ENCODE data around the gene NBAS. TPM values are rescaled to one million over a fixed set of nuclear protein-coding genes. Genes with fewer than 3 reads are reported as not detected.

Gene NBAS
- total and polyA plus RNA-seq, 2 of the 4 experiments (the other 2 are of a cell fraction) = 22.3 to 105 TPM

DNA sequence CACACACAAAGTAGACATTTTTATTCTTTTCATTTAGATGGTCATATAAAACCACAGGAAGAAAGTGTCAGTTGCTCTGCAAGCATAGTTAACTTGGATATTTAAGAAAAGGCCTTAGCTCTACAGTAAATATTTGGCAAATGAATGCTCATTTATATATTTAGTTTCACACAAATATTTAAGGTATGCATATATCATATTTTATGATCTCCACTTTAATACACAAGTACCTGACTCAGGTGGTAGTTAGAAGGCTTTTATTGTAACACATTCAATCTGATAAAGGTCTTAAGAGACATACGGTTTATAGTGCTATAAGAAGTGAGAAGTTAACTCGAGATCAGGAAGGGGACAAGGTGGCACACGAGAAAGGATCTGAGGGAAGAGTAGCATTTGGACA, 363.1 kb downstream of the NBAS start:
- H2BK120ac ChIP-seq (ENCODE audit: low read depth, low read length) = no peak overlapping the region
- DNase-seq (no peak), ATAC-seq (ENCODE audit: low read depth) (no peak)
- H3K18ac ChIP-seq (ENCODE audit: low read depth, low read length) = no peak overlapping the region
- in situ Hi-C loops (cut with MboI; ENCODE audit: low sequenced_read_pairs) (no loop called here), intact Hi-C loops (cut with micrococcal nuclease) (no loop called here), dilution Hi-C loops (cut with HindIII; ENCODE audit: low sequenced_read_pairs, unreplicated experiment) (no loop called here)
- no peak overlapping the region for H2AK5ac ChIP-seq (ENCODE audit: low read depth, low read length)
- no peak overlapping the region for H4K91ac ChIP-seq (ENCODE audit: insufficient read depth, low read depth, low read length)
- no peak overlapping the region for H3K56ac ChIP-seq (ENCODE audit: extremely low read depth, insufficient read depth, low read length)
- H3K9me1 ChIP-seq (ENCODE audit: insufficient read depth, low read length) = no peaks in the 10 kb centered on the region
- POLR2A ChIA-PET (ENCODE audit: unreplicated experiment) = no interaction called here
- H3K36me3 ChIP-seq (ENCODE audit: control insufficient read depth, insufficient read depth, low read length) = no peaks in the 10 kb centered on the region
- no peak overlapping the region for H3K4me3 ChIP-seq (ENCODE audit: insufficient read depth, low read depth, low read length)
- TF ChIP-seq, protein P1, sequence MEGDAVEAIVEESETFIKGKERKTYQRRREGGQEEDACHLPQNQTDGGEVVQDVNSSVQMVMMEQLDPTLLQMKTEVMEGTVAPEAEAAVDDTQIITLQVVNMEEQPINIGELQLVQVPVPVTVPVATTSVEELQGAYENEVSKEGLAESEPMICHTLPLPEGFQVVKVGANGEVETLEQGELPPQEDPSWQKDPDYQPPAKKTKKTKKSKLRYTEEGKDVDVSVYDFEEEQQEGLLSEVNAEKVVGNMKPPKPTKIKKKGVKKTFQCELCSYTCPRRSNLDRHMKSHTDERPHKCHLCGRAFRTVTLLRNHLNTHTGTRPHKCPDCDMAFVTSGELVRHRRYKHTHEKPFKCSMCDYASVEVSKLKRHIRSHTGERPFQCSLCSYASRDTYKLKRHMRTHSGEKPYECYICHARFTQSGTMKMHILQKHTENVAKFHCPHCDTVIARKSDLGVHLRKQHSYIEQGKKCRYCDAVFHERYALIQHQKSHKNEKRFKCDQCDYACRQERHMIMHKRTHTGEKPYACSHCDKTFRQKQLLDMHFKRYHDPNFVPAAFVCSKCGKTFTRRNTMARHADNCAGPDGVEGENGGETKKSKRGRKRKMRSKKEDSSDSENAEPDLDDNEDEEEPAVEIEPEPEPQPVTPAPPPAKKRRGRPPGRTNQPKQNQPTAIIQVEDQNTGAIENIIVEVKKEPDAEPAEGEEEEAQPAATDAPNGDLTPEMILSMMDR (conservative IDR thresholded peaks at IDR 0.05; ENCODE audit: low read depth, low read length) = no peak
- no peaks in the 10 kb centered on the region for H3K9me3 ChIP-seq (ENCODE audit: control insufficient read depth, insufficient read depth, low read length)
- CTCF ChIA-PET = no interaction called here
- no peak overlapping the region for H2BK15ac ChIP-seq (ENCODE audit: low read depth, low read length)
- no peak overlapping the region for H3K4me2 ChIP-seq (ENCODE audit: low read depth, low read length)
- H3K4me1 ChIP-seq (ENCODE audit: control insufficient read depth, insufficient read depth, low read length) = no peaks in the 10 kb centered on the region
- no peak overlapping the region for H2BK20ac ChIP-seq (ENCODE audit: low read depth, low read length)
- no peak overlapping the region for H3K9ac ChIP-seq (ENCODE audit: low read depth, low read length)
- H3K14ac ChIP-seq (replicated peaks; ENCODE audit: low read depth, low read length) = no peak overlapping the region
- H2AFZ ChIP-seq (replicated peaks; ENCODE audit: low read length, poor library complexity) = no peak overlapping the region
- no TSS peak for BruUV-seq (replicated peaks)
- H3K79me1 ChIP-seq (ENCODE audit: low read depth in 1 of 2, low read length in 2 of 2) = no peaks in the 10 kb centered on the region
- H2BK5ac ChIP-seq (ENCODE audit: low read depth, low read length, poor library complexity, severe bottlenecking) = no peak overlapping the region
- H3K27ac ChIP-seq (ENCODE audit: insufficient read depth, low read length) = no peak overlapping the region
- 94% methylated on average over 3 of the region's 3 CpGs; no CpG with 5 or more reads in 1 of the 2 experiments for WGBS, 2 experiments (ENCODE audit: extremely low coverage in 2 of 2, insufficient read length in 1 of 2)
- no peak overlapping the region for H3K23ac ChIP-seq (ENCODE audit: low read depth, low read length)
- no peak overlapping the region for H2AK9ac ChIP-seq (replicated peaks; ENCODE audit: low read depth, low read length, poor library complexity)
- H4K5ac ChIP-seq (ENCODE audit: low read depth, low read length) = no peak overlapping the region
- no peaks in the 10 kb centered on the region for H4K20me1 ChIP-seq (ENCODE audit: insufficient read depth, low read length)
- no peak overlapping the region for H4K8ac ChIP-seq (ENCODE audit: low read depth in 2 of 2, low read length in 2 of 2)
- no peak overlapping the region for H3K4ac ChIP-seq (ENCODE audit: low read depth, low read length)
- H3K27me3 ChIP-seq (ENCODE audit: control insufficient read depth, insufficient read depth, low read length) = no peaks in the 10 kb centered on the region

All from IMR-90 (cell line).